GM12891 (cell line): ENCODE data around the gene AHI1.

Experiments
- DNase-seq: peaks from one replicate; pipeline ENCODE4 v3.0.0; 2011; ENCODE audit warnings: low spot score; ENCODE audit not compliant: insufficient read length
- FAIRE-seq: peaks from 2 replicates; lab custom pipeline; 2011; peaks lifted over from hg19 to GRCh38; lab: Jason Lieb, UNC
- PAX5 ChIP-seq: IDR thresholded peaks from 2 replicates; pipeline ENCODE4 v1.6.1; 2011; ENCODE audit warnings: low read length, moderate library complexity, mild to moderate bottlenecking; ENCODE audit not compliant: insufficient read depth, severe bottlenecking
- POLR2A ChIP-seq: IDR thresholded peaks from 2 replicates; pipeline ENCODE4 v1.6.1; 2011; ENCODE audit warnings: low read depth, low read length, control low read depth
- POLR2AphosphoS5 ChIP-seq: IDR thresholded peaks from 2 replicates; pipeline ENCODE4 v1.6.1; 2011; ENCODE audit warnings: low read depth, low read length, control low read depth
- POU2F2 ChIP-seq: IDR thresholded peaks from 2 replicates; pipeline ENCODE4 v1.6.1; 2011; ENCODE audit warnings: low read depth, mild to moderate bottlenecking, control low read depth, low read length, moderate library complexity
- SPI1 ChIP-seq: IDR thresholded peaks from 2 replicates; pipeline ENCODE4 v1.6.1; 2011; ENCODE audit warnings: low read depth, low read length, control low read depth
- TAF1 ChIP-seq: IDR thresholded peaks from 2 replicates; pipeline ENCODE4 v1.6.1; 2011; ENCODE audit warnings: low read depth, low read length, control low read depth

Gene AHI1

GRCh38 chr6:135402311-135402710, 95.2 kb downstream of the AHI1 start:
- DNase-seq (no peak), FAIRE-seq (no peak)
- TF ChIP-seq PAX5: no peak
- TF ChIP-seq POU2F2: no peak
- no peak for TF ChIP-seq POLR2A
- no peak for TF ChIP-seq SPI1

GRCh38 chr6:135397172-135397952, 100.2 kb downstream of the AHI1 start:
- DNase-seq: no peak
- TF ChIP-seq TAF1: no peak
- TF ChIP-seq POLR2AphosphoS5: no peak
- no peak for TF ChIP-seq POU2F2
- no peak for TF ChIP-seq SPI1
- no peak for TF ChIP-seq POLR2A
- FAIRE-seq: no peak

- FAIRE-seq (no peak), DNase-seq (no peak)
- TF ChIP-seq POLR2A (no peak), PAX5 (no peak), TAF1 (no peak), POLR2AphosphoS5 (no peak), SPI1 (no peak), POU2F2 (no peak)
These were observed 102.4 kb downstream of the AHI1 start for GRCh38 chr6:135395136-135395535.

- DNase-seq (no peak), FAIRE-seq (no peak)
- TF ChIP-seq PAX5: no peak
- TF ChIP-seq POLR2A: no peak
These were observed 104.3 kb downstream of the AHI1 start for GRCh38 chr6:135393289-135393688.

GRCh38 chr6:135390458-135390857, 107.1 kb downstream of the AHI1 start:
- no peak for TF ChIP-seq POLR2AphosphoS5
- no peak for TF ChIP-seq PAX5
- TF ChIP-seq POLR2A: no peak
- no peak for TF ChIP-seq SPI1
- no peak for TF ChIP-seq POU2F2
- no peak for TF ChIP-seq TAF1
- no peak for FAIRE-seq
- DNase-seq: no peak

- DNase-seq: no peak
- FAIRE-seq: no peak
- TF ChIP-seq SPI1 (no peak), TAF1 (no peak), POU2F2 (no peak), PAX5 (no peak), POLR2AphosphoS5 (no peak), POLR2A (no peak)
These were observed 112.2 kb downstream of the AHI1 start for GRCh38 chr6:135385299-135385698.

- FAIRE-seq (no peak), DNase-seq (no peak)
- TF ChIP-seq TAF1: no peak
- no peak for TF ChIP-seq PAX5
- TF ChIP-seq POU2F2: no peak
- no peak for TF ChIP-seq SPI1
- no peak for TF ChIP-seq POLR2AphosphoS5
These were observed 113.8 kb downstream of the AHI1 start for GRCh38 chr6:135383766-135384165.

- TF ChIP-seq POLR2AphosphoS5 (no peak), SPI1 (no peak), TAF1 (no peak), PAX5 (no peak), POLR2A (no peak)
- FAIRE-seq (no peak), DNase-seq (no peak)
These were observed 114.2 kb downstream of the AHI1 start for GRCh38 chr6:135383301-135383700.

GRCh38 chr6:135382182-135382628, 115.3 kb downstream of the AHI1 start:
- peak; percentile 41 for FAIRE-seq
- peak; percentile 5 for DNase-seq
- no peak for TF ChIP-seq PAX5
- 0 out of 2 replicates have a peak, but pooled peaks have one; percentile 23 for TF ChIP-seq SPI1

GRCh38 chr6:135380793-135381192, 116.7 kb downstream of the AHI1 start:
- TF ChIP-seq PAX5: no peak
- no peak for TF ChIP-seq SPI1
- no peak for TF ChIP-seq POLR2AphosphoS5
- TF ChIP-seq POLR2A: no peak
- no peak for TF ChIP-seq TAF1
- TF ChIP-seq POU2F2: no peak
- FAIRE-seq (no peak), DNase-seq (no peak)
